Measurements from ENCODE around the gene MYH14.

The MYH14 gene

GRCh38 chr19:50324331-50324730 lies 120.9 kb downstream of the MYH14 start:
- no peaks in the 10 kb centered on the region for H3K9me2 ChIP-seq (replicated peaks; ENCODE audit: insufficient read depth, low read length)

GRCh38 chr19:50325310-50326100 lies 122.1 kb downstream of the MYH14 start:
- H3K9me3 ChIP-seq (ENCODE audit: insufficient read depth, low read length) = no peaks in the 10 kb centered on the region
- no peaks in the 10 kb centered on the region for H3K36me3 ChIP-seq (ENCODE audit: low read length)
- no peak overlapping the region for H3K27ac ChIP-seq (ENCODE audit: low read depth, low read length)
- no peak overlapping the region for H3K9ac ChIP-seq (ENCODE audit: low read length)
- no peaks in the 10 kb centered on the region for H3K27me3 ChIP-seq (ENCODE audit: low read length)
- TF ChIP-seq EZH2phosphoT487 (conservative IDR thresholded peaks at IDR 0.05; ENCODE audit: low read length) (no peak), CTCF (IDR thresholded peaks at IDR 0.05; ENCODE audit: insufficient read depth, low read length, poor library complexity, severe bottlenecking) (no peak)
- H3K9me2 ChIP-seq (replicated peaks; ENCODE audit: insufficient read depth, low read length) = no peaks in the 10 kb centered on the region
- no peak overlapping the region for H2AFZ ChIP-seq (ENCODE audit: low read depth, low read length, severe bottlenecking)
- peak overlapping the region; percentile 61 for H3K4me2 ChIP-seq (ENCODE audit: low read depth, low read length, poor library complexity, severe bottlenecking)
- H3K4me3 ChIP-seq (ENCODE audit: insufficient read depth, low read length, poor library complexity, severe bottlenecking) = no peak overlapping the region
- H3F3A ChIP-seq (ENCODE audit: insufficient read depth) = peaks cover 4% of the 10 kb centered on the region
- 0 out of 2 replicates have a peak, but pooled peaks cover 9% of the 10 kb centered on the region for H4K20me1 ChIP-seq (ENCODE audit: low read depth, low read length)
- 0 out of 2 replicates have a peak, but pooled peaks cover 3% of the 10 kb centered on the region for H3K79me2 ChIP-seq (ENCODE audit: insufficient read depth, low read length)

More at GRCh38 chr19:50324331-50324730, 120.9 kb downstream of the MYH14 start:
- no peaks in the 10 kb centered on the region for H3K27me3 ChIP-seq (ENCODE audit: low read length)
- no peak overlapping the region for H3K27ac ChIP-seq (ENCODE audit: low read depth, low read length)
- TF ChIP-seq EZH2phosphoT487 (conservative IDR thresholded peaks at IDR 0.05; ENCODE audit: low read length) (no peak), CTCF (IDR thresholded peaks at IDR 0.05; ENCODE audit: insufficient read depth, low read length, poor library complexity, severe bottlenecking) (no peak)
- no peaks in the 10 kb centered on the region for H3K9me3 ChIP-seq (ENCODE audit: insufficient read depth, low read length)
- no peaks in the 10 kb centered on the region for H3F3A ChIP-seq (ENCODE audit: insufficient read depth)
- no peak overlapping the region for H3K9ac ChIP-seq (ENCODE audit: low read length)
- no peak overlapping the region for H2AFZ ChIP-seq (ENCODE audit: low read depth, low read length, severe bottlenecking)
- no peak overlapping the region for H3K4me2 ChIP-seq (ENCODE audit: low read depth, low read length, poor library complexity, severe bottlenecking)
- H3K36me3 ChIP-seq (ENCODE audit: low read length) = no peaks in the 10 kb centered on the region
- H3K79me2 ChIP-seq (ENCODE audit: insufficient read depth, low read length) = 0 out of 2 replicates have a peak, but pooled peaks cover 3% of the 10 kb centered on the region
- H4K20me1 ChIP-seq (ENCODE audit: low read depth, low read length) = 0 out of 2 replicates have a peak, but pooled peaks cover 9% of the 10 kb centered on the region
- H3K4me3 ChIP-seq (ENCODE audit: insufficient read depth, low read length, poor library complexity, severe bottlenecking) = no peak overlapping the region

GRCh38 chr19:50326101-50326664 lies 122.8 kb downstream of the MYH14 start:
- no peaks in the 10 kb centered on the region for H3K27me3 ChIP-seq (ENCODE audit: low read length)
- H3K79me2 ChIP-seq (ENCODE audit: insufficient read depth, low read length) = 0 out of 2 replicates have a peak, but pooled peaks cover 3% of the 10 kb centered on the region
- H2AFZ ChIP-seq (ENCODE audit: low read depth, low read length, severe bottlenecking) = no peak overlapping the region
- peak overlapping the region; percentile 61 for H3K4me2 ChIP-seq (ENCODE audit: low read depth, low read length, poor library complexity, severe bottlenecking)
- 0 out of 2 replicates have a peak, but pooled peaks cover 9% of the 10 kb centered on the region for H4K20me1 ChIP-seq (ENCODE audit: low read depth, low read length)
- TF ChIP-seq EZH2phosphoT487 (conservative IDR thresholded peaks at IDR 0.05; ENCODE audit: low read length) (no peak), CTCF (IDR thresholded peaks at IDR 0.05; ENCODE audit: insufficient read depth, low read length, poor library complexity, severe bottlenecking) (no peak)
- H3K27ac ChIP-seq (ENCODE audit: low read depth, low read length) = no peak overlapping the region
- no peaks in the 10 kb centered on the region for H3K9me2 ChIP-seq (replicated peaks; ENCODE audit: insufficient read depth, low read length)
- H3K36me3 ChIP-seq (ENCODE audit: low read length) = no peaks in the 10 kb centered on the region
- no peak overlapping the region for H3K9ac ChIP-seq (ENCODE audit: low read length)
- no peak overlapping the region for H3K4me3 ChIP-seq (ENCODE audit: insufficient read depth, low read length, poor library complexity, severe bottlenecking)
- no peaks in the 10 kb centered on the region for H3K9me3 ChIP-seq (ENCODE audit: insufficient read depth, low read length)
- peaks cover 7% of the 10 kb centered on the region for H3F3A ChIP-seq (ENCODE audit: insufficient read depth)
